HepG2 (cell line): Measurements from ENCODE around the gene AKR7A2.

ENCODE experiments used
- JUN ChIP-seq: sonication (generic); formaldehyde crosslinking; IDR thresholded peaks from 2 replicates; pipeline ENCODE4 v1.4.0; 2020; ENCODE audit warnings: mild to moderate bottlenecking, missing genetic modification reagents
- KDM5B ChIP-seq: sonication (generic); formaldehyde crosslinking; IDR thresholded peaks from 2 replicates; pipeline ENCODE4 v1.4.0; 2020; ENCODE audit warnings: missing genetic modification reagents, mild to moderate bottlenecking, borderline replicate concordance
- SRY ChIP-seq: sonication (generic); formaldehyde crosslinking; IDR thresholded peaks from 2 replicates; pipeline ENCODE4 v1.8.0; 2022; ENCODE audit warnings: mild to moderate bottlenecking, missing genetic modification reagents
- ZBTB8A ChIP-seq: sonication (generic); formaldehyde crosslinking; IDR thresholded peaks from 2 replicates; pipeline ENCODE4 v1.4.0; 2020; ENCODE audit warnings: mild to moderate bottlenecking, low read depth, missing genetic modification reagents, borderline replicate concordance
- TF ChIP-seq, protein P1 (sequence below): sonication (generic); formaldehyde crosslinking; IDR thresholded peaks from 2 replicates; pipeline ENCODE4 v1.5.0; 2020; ENCODE audit warnings: mild to moderate bottlenecking, missing genetic modification reagents, moderate library complexity
- TF ChIP-seq, protein P2 (sequence below): fragments of 450-650 bp; IDR thresholded peaks from 2 replicates; pipeline ENCODE4 v1.6.1; 2017; ENCODE audit warnings: mild to moderate bottlenecking

DNA sequence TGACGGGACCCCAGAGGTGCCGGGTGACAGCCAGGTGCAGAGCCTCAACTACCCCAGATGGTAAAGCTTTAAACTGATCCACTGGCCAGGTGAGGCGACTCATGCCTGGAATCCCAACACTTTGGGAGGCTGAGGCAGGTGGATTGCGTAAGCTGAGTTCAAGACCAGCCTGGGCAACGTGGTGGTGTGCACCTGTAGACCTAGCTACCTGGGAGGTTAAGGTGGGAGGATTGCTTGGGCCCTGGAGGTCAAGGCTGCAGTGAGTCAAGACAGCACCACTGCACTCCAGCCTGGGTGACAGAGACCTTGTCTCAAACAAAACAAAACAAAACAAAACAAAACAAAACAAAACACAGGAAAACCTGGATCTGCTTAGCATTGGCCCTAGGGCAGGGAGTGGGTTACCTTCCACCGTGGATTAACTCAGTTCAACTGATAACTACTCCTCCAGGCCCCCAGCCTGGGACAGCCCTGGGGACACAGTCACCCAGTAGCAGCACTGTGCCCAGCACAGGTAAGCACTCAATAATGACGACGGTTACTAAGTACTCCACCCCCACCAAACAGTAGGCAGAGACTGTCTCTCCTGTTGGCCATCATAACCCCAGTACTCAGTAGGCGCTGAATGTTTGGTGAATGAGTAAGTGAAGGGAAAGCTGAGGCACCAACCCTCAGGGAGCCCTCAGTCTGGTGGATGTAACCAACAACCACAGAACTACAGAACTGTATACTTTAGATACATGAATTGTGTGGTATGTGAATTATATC, 21.8 kb upstream of the AKR7A2 start:
- TF ChIP-seq, protein P1, sequence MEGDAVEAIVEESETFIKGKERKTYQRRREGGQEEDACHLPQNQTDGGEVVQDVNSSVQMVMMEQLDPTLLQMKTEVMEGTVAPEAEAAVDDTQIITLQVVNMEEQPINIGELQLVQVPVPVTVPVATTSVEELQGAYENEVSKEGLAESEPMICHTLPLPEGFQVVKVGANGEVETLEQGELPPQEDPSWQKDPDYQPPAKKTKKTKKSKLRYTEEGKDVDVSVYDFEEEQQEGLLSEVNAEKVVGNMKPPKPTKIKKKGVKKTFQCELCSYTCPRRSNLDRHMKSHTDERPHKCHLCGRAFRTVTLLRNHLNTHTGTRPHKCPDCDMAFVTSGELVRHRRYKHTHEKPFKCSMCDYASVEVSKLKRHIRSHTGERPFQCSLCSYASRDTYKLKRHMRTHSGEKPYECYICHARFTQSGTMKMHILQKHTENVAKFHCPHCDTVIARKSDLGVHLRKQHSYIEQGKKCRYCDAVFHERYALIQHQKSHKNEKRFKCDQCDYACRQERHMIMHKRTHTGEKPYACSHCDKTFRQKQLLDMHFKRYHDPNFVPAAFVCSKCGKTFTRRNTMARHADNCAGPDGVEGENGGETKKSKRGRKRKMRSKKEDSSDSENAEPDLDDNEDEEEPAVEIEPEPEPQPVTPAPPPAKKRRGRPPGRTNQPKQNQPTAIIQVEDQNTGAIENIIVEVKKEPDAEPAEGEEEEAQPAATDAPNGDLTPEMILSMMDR (CRISPR knock-in tag) = no peak
- no peak for TF ChIP-seq ZBTB8A (CRISPR knock-in tag)
- no peak for TF ChIP-seq JUN (CRISPR knock-in tag)
- TF ChIP-seq, protein P2, sequence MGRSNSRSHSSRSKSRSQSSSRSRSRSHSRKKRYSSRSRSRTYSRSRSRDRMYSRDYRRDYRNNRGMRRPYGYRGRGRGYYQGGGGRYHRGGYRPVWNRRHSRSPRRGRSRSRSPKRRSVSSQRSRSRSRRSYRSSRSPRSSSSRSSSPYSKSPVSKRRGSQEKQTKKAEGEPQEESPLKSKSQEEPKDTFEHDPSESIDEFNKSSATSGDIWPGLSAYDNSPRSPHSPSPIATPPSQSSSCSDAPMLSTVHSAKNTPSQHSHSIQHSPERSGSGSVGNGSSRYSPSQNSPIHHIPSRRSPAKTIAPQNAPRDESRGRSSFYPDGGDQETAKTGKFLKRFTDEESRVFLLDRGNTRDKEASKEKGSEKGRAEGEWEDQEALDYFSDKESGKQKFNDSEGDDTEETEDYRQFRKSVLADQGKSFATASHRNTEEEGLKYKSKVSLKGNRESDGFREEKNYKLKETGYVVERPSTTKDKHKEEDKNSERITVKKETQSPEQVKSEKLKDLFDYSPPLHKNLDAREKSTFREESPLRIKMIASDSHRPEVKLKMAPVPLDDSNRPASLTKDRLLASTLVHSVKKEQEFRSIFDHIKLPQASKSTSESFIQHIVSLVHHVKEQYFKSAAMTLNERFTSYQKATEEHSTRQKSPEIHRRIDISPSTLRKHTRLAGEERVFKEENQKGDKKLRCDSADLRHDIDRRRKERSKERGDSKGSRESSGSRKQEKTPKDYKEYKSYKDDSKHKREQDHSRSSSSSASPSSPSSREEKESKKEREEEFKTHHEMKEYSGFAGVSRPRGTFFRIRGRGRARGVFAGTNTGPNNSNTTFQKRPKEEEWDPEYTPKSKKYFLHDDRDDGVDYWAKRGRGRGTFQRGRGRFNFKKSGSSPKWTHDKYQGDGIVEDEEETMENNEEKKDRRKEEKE = no peak
- TF ChIP-seq SRY (CRISPR knock-in tag) = no peak
- TF ChIP-seq KDM5B (CRISPR knock-in tag) = no peak
